ENCODE data around the gene LRR1. TPM values are rescaled to one million over a fixed set of nuclear protein-coding genes. Genes with fewer than 3 reads are reported as not detected.

LRR1 gene
- total and polyA plus RNA-seq, 9 of the 15 experiments (the other 6 are each of a cell fraction or from before 2014, with no cell fraction given): 26.5 to 58.1 (median 31.8) TPM

- TF ChIP-seq ZNF445 (CRISPR knock-in tag; IDR thresholded peaks at IDR 0.05; ENCODE audit: low read depth): no peak
- TF ChIP-seq NFE2 (IDR thresholded peaks at IDR 0.05; ENCODE audit: low read depth): peak; percentile 70
- no peak for TF ChIP-seq RBM25 (IDR thresholded peaks at IDR 0.05; ENCODE audit: low read depth, low read length, severe bottlenecking)
- TF ChIP-seq E2F3 (CRISPR knock-in tag; IDR thresholded peaks at IDR 0.05): peak; percentile 71; the same call in 1 of the 2 replicates
- TF ChIP-seq PCBP1 (IDR thresholded peaks at IDR 0.05; ENCODE audit: low read depth, low read length, poor library complexity, severe bottlenecking): peak; percentile 30
- no peak for TF ChIP-seq LEF1 (IDR thresholded peaks at IDR 0.05)
- no peak; the same call in 1 of the 2 replicates for TF ChIP-seq BCOR (IDR thresholded peaks at IDR 0.05)
- no peak for TF ChIP-seq ARHGAP35 (IDR thresholded peaks at IDR 0.05; ENCODE audit: partially characterized antibody)
- no peak for TF ChIP-seq ZNF764 (CRISPR knock-in tag; IDR thresholded peaks at IDR 0.05; ENCODE audit: low read depth)
- no peak for TF ChIP-seq ILF3 (IDR thresholded peaks at IDR 0.05; ENCODE audit: borderline replicate concordance)
- no peak for TF ChIP-seq BDP1 (IDR thresholded peaks at IDR 0.05; ENCODE audit: insufficient read depth, insufficient read length)
- no peak for TF ChIP-seq CREBBP (IDR thresholded peaks at IDR 0.05; ENCODE audit: low read depth, low read length)
- TF ChIP-seq FOXK1 (CRISPR knock-in tag; IDR thresholded peaks at IDR 0.05; ENCODE audit: borderline replicate concordance): no peak
- no peak for TF ChIP-seq ZBTB1 (CRISPR knock-in tag; IDR thresholded peaks at IDR 0.05; ENCODE audit: borderline replicate concordance, low read depth)
- no peak for TF ChIP-seq CHD1 (IDR thresholded peaks at IDR 0.05; ENCODE audit: low read length)
- no peak for TF ChIP-seq RNF2 (IDR thresholded peaks at IDR 0.05)
- TF ChIP-seq SOX6 (IDR thresholded peaks at IDR 0.05): no peak
- TF ChIP-seq CBFA2T2 (conservative IDR thresholded peaks at IDR 0.05): no peak
- no peak for TF ChIP-seq NONO (IDR thresholded peaks at IDR 0.05; ENCODE audit: low read depth in 2 of 2, low read length in 1 of 2)
- peak; percentile 46; the same call in 1 of the 2 replicates for TF ChIP-seq CREM (IDR thresholded peaks at IDR 0.05; ENCODE audit: low read depth)
- no peak for TF ChIP-seq LARP7 (IDR thresholded peaks at IDR 0.05)
- TF ChIP-seq ZNF277 (CRISPR knock-in tag; IDR thresholded peaks at IDR 0.05; ENCODE audit: borderline replicate concordance): no peak
- no peak for TF ChIP-seq FOXM1 (IDR thresholded peaks at IDR 0.05; ENCODE audit: low read depth)
- no peak for TF ChIP-seq FOXM1 (CRISPR knock-in tag; IDR thresholded peaks at IDR 0.05; ENCODE audit: low read depth)
- TF ChIP-seq CBX2 (IDR thresholded peaks at IDR 0.05; ENCODE audit: insufficient read depth, low read length, poor library complexity, severe bottlenecking): no peak
- no peak for TF ChIP-seq KAT2B (IDR thresholded peaks at IDR 0.05; ENCODE audit: low read depth, low read length)
- TF ChIP-seq ZSCAN32 (CRISPR knock-in tag; IDR thresholded peaks at IDR 0.05): no peak
- TF ChIP-seq ZFP1 (CRISPR knock-in tag; IDR thresholded peaks at IDR 0.05): no peak
- no peak for TF ChIP-seq PTBP1 (IDR thresholded peaks at IDR 0.05; ENCODE audit: low read depth, low read length)
- no peak for TF ChIP-seq NFXL1 (CRISPR knock-in tag; IDR thresholded peaks at IDR 0.05)
- TF ChIP-seq SREBF2 (CRISPR knock-in tag; IDR thresholded peaks at IDR 0.05): no peak
- TF ChIP-seq ELF2 (CRISPR knock-in tag; IDR thresholded peaks at IDR 0.05): no peak
- TF ChIP-seq TFAM (CRISPR knock-in tag; conservative IDR thresholded peaks at IDR 0.05): no peak
These were observed at the start of gene LRR1 (continued) for GRCh38 chr14:49598485-49599300.

All from K562 (cell line).